HCT116 (cell line): ENCODE results near the gene AFP. TPM values are rescaled to one million over a fixed set of nuclear protein-coding genes. Genes with fewer than 3 reads are reported as not detected.

ENCODE experiments used
- ATAC-seq: fragments of 200-7000 bp; cut with Tn5 transposase; 2 replicates; pipeline ENCODE4 v1.9.1; 2020; ENCODE audit warnings: mild to moderate bottlenecking, moderate library complexity
- BruUV-seq: library from RNA; stranded (reverse); fragments of 400-500 nt; replicated peaks from 2 replicates; lab custom pipeline; 2021; lab: Mats Ljungman, UMichigan
- CTCF ChIA-PET: fragments of 300-600 bp; sonication (Branson Sonifier 250); formaldehyde crosslinking; loops from one replicate; lab custom pipeline; 2021; ENCODE audit warnings: antibody characterized with exemption; lab: Charles Lee
- POLR2A ChIA-PET: fragments of 300-600, 350-600 bp; sonication (Branson Sonifier 250); formaldehyde crosslinking; loops from one replicate; lab custom pipeline; 2021; ENCODE audit warnings: antibody characterized with exemption; lab: Charles Lee
- RAD21 ChIA-PET, 2 experiments: fragments of 300-600 bp; sonication (Branson Sonifier 250); formaldehyde crosslinking; loops; one replicate each; lab custom pipeline; 2023; ENCODE audit warnings: low total read pairs in 2 of 2; ENCODE audit not compliant: uncharacterized antibody in 2 of 2, unreplicated experiment in 2 of 2, low non-redundant PET in 1 of 2; lab: Charles Lee
- DNase-seq: peaks from one replicate; pipeline ENCODE4 v3.0.0-alpha.2; 2010; ENCODE audit warnings: low read depth, low spot score
- H2AFZ ChIP-seq: fragments of 200-600 bp; shearing (Covaris generic), sonication (generic); 2 replicates; pipeline ENCODE4 v1.6.1; 2017; ENCODE audit warnings: low read depth, mixed run types, mixed read lengths, antibody characterized with exemption, low read length; ENCODE audit not compliant: poor library complexity, severe bottlenecking
- H3K27ac ChIP-seq: 2 replicates; pipeline ENCODE4 v1.5.1; 2012; ENCODE audit warnings: low read depth, low read length
- H3K27me3 ChIP-seq: fragments of 200-600 bp; sonication (generic); 2 replicates; pipeline ENCODE4 v1.6.1; 2016; ENCODE audit warnings: mixed run types, low read length, mixed read lengths; ENCODE audit not compliant: insufficient read depth
- H3K36me3 ChIP-seq, 2 experiments: fragments of 200-500 bp in 1 of 2; fragments of 200-600 bp in 1 of 2; sonication (Bioruptor generic) in 1 of 2; sonication (generic) in 1 of 2; 2 replicates each; pipeline versions ENCODE4 v1.5.1 to v1.6.1; 2014 to 2016; ENCODE audit warnings: low read length in 2 of 2, inconsistent platforms in 1 of 2, mixed read lengths in 1 of 2, mixed run types in 1 of 2; ENCODE audit not compliant: insufficient read depth in 2 of 2, control insufficient read depth in 1 of 2
- H3K4me1 ChIP-seq, 2 experiments: fragments of 200-600 bp in 1 of 2; sonication (generic) in 1 of 2; 2 replicates each; pipeline versions ENCODE4 v1.5.1 to v1.6.1; 2012 to 2017; ENCODE audit warnings: low read length in 2 of 2, inconsistent platforms in 1 of 2, mild to moderate bottlenecking in 1 of 2, mixed read lengths in 1 of 2, mixed run types in 1 of 2, moderate library complexity in 1 of 2; ENCODE audit not compliant: insufficient read depth in 2 of 2, control insufficient read depth in 1 of 2
- H3K4me2 ChIP-seq: fragments of 200-600 bp; sonication (generic); 2 replicates; pipeline ENCODE4 v1.6.1; 2017; ENCODE audit warnings: mixed run types, low read length, mixed read lengths
- H3K4me3 ChIP-seq, 2 experiments: fragments of 200-600 bp in 1 of 2; sonication (generic) in 1 of 2; replicated peaks in 1 of 2; 2 replicates each; pipeline ENCODE4 v1.5.1; 2011 to 2016; ENCODE audit warnings: low read length in 2 of 2, control low read depth in 1 of 2, low read depth in 1 of 2, mild to moderate bottlenecking in 1 of 2, mixed read lengths in 1 of 2, mixed run types in 1 of 2
- H3K79me2 ChIP-seq: fragments of 200-600 bp; sonication (generic); 2 replicates; pipeline ENCODE4 v1.6.1; 2017; ENCODE audit warnings: mild to moderate bottlenecking, mixed run types, low read length, moderate library complexity, mixed read lengths; ENCODE audit not compliant: insufficient read depth
- H3K9ac ChIP-seq: fragments of 200-600 bp; sonication (generic); 2 replicates; pipeline ENCODE4 v1.6.1; 2016; ENCODE audit warnings: low read length, mixed read lengths
- H3K9me2 ChIP-seq: fragments of 200-600 bp; sonication (generic), shearing (Covaris generic); 2 replicates; pipeline ENCODE4 v1.6.1; 2017; ENCODE audit warnings: mixed run types, mild to moderate bottlenecking, moderate library complexity; ENCODE audit not compliant: insufficient read depth
- H3K9me3 ChIP-seq, 2 experiments: fragments of 200-500 bp in 1 of 2; fragments of 200-600 bp in 1 of 2; sonication (Bioruptor generic) in 1 of 2; sonication (generic) in 1 of 2; 2 replicates each; pipeline ENCODE4 v1.6.1; 2014 to 2017; ENCODE audit warnings: low read length in 2 of 2, mixed read lengths in 2 of 2, inconsistent platforms in 1 of 2, low read depth in 1 of 2, mild to moderate bottlenecking in 1 of 2, mixed run types in 1 of 2, moderate library complexity in 1 of 2; ENCODE audit not compliant: control insufficient read depth in 1 of 2, insufficient read depth in 1 of 2
- H4K20me1 ChIP-seq: fragments of 200-600 bp; sonication (generic), shearing (Covaris generic); 2 replicates; pipeline ENCODE4 v1.6.1; 2017; ENCODE audit warnings: mixed run types, mild to moderate bottlenecking, moderate library complexity; ENCODE audit not compliant: insufficient read depth
- CBX3 ChIP-seq: IDR thresholded peaks from 2 replicates; pipeline ENCODE4 v1.6.1; 2012; ENCODE audit warnings: low read depth
- CEBPB ChIP-seq: IDR thresholded peaks from 2 replicates; pipeline ENCODE4 v1.6.1; 2012; ENCODE audit warnings: low read depth
- RAD21 ChIP-seq: IDR thresholded peaks from 2 replicates; pipeline ENCODE4 v1.6.1; 2012; ENCODE audit warnings: low read depth, mild to moderate bottlenecking
- TCF7L2 ChIP-seq: IDR thresholded peaks from 2 replicates; pipeline ENCODE4 v1.7.0; 2011; ENCODE audit warnings: borderline replicate concordance, inconsistent platforms; ENCODE audit not compliant: insufficient read depth, insufficient read length; ENCODE audit errors: extremely low read depth
- YY1 ChIP-seq: IDR thresholded peaks from 2 replicates; pipeline ENCODE4 v1.6.1; 2011; ENCODE audit warnings: low read length, low read depth, moderate library complexity, mild to moderate bottlenecking; ENCODE audit not compliant: insufficient replicate concordance; ENCODE audit errors: extremely low read depth
- intact Hi-C: fragments of 100-400 bp; cut with micrococcal nuclease; formaldehyde crosslinking; loops from 2 replicates; pipeline ENCODE4 v1.10.0; 2022
- total RNA-seq: library from RNA; stranded (reverse); gene quantifications from one replicate; pipeline ENCODE4 v1.2.1, GENCODE V29; 2021; ENCODE audit not compliant: unreplicated experiment
- TF ChIP-seq, protein P1 (sequence below), 3 experiments: fragments of 200-600 bp in 1 of 3; sonication (generic) in 1 of 3; IDR thresholded peaks in 2 of 3; conservative IDR thresholded peaks in 1 of 3; 2 replicates each; pipeline ENCODE4 v1.5.1; 2012 to 2017; ENCODE audit warnings: low read depth in 2 of 3, low read length in 2 of 3, antibody characterized with exemption in 1 of 3, borderline replicate concordance in 1 of 3, control low read depth in 1 of 3, mild to moderate bottlenecking in 1 of 3, mixed read lengths in 1 of 3, mixed run types in 1 of 3, moderate library complexity in 1 of 3; ENCODE audit not compliant: insufficient read depth in 1 of 3
- TF ChIP-seq, protein P2 (sequence below): IDR thresholded peaks from 2 replicates; pipeline ENCODE4 v1.6.1; 2012

The AFP gene
- total RNA-seq, 1 experiment from 2014 or later = 1.6 TPM

DNA sequence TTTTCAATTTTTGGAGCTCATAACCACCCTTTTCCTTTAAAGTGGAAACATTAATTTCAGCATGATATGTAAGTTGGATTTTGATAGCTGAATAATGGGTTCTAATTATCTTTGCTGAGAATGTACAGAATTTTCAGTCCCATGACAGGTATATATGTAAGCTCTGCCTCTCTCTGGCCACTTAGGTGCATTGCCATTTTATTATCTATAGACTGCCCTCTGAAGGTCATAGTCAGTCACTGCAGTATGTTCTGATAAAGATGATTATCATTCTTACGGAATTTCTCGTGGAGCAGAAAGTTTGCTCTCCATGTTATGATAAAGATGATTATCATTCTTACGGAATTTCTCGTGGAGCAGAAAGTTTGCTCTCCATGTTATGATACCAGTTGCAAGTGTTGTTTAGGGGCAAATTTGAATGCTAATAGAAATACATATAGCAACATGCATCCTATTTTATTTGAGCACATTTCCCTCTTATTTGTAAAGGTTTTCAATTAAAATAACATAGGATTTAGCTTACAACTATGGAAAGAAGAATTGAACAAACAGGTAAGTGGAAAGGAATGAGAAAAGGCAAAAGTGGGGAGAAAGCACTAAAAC, 10.4 kb downstream of the AFP start:
- Histone ChIP-seq H3K9me3 (no peaks in the 10 kb centered on the region), H3K4me1 (no peaks in the 10 kb centered on the region), H2AFZ (peak overlapping the region; percentile 96), H4K20me1 (no peaks in the 10 kb centered on the region), H3K4me2 (peak overlapping the region; percentile 40), H3K27ac (no peak overlapping the region), H3K27me3 (no peaks in the 10 kb centered on the region), H3K4me3 (no peak overlapping the region), H3K36me3 (no peaks in the 10 kb centered on the region), H3K9ac (no peak overlapping the region), H3K9me2 (no peaks in the 10 kb centered on the region), H3K79me2 (no peaks in the 10 kb centered on the region)
- BruUV-seq = no TSS peak
- RAD21 ChIA-PET = interaction anchor here (0.6 to 1.2 kb wide), 3 partner anchors 105 to 115 kb away, joined by 3 to 6 read pairs (median 3); no protein-coding TSS in a partner anchor
- intact Hi-C loops = loop anchor here (1.0 to 10.0 kb wide), 2 partner anchors 106 to 132 kb away; no protein-coding TSS in a partner anchor
- ATAC-seq (peak; percentile 97), DNase-seq (peak; percentile 48)
- POLR2A ChIA-PET = interaction anchor here (1.1 kb wide), 1 partner anchor 188 kb away, joined by 4 read pairs; the partner anchor contains the start of gene ANKRD17
- CTCF ChIA-PET = interaction anchor here (0.6 to 4.8 kb wide), 20 partner anchors 9 to 481 kb away, joined by 3 to 62 read pairs (median 4); partner anchors contain the start of gene ANKRD17
- no peak for TF ChIP-seq YY1
- TF ChIP-seq CBX3 = no peak
- TF ChIP-seq, protein P1, sequence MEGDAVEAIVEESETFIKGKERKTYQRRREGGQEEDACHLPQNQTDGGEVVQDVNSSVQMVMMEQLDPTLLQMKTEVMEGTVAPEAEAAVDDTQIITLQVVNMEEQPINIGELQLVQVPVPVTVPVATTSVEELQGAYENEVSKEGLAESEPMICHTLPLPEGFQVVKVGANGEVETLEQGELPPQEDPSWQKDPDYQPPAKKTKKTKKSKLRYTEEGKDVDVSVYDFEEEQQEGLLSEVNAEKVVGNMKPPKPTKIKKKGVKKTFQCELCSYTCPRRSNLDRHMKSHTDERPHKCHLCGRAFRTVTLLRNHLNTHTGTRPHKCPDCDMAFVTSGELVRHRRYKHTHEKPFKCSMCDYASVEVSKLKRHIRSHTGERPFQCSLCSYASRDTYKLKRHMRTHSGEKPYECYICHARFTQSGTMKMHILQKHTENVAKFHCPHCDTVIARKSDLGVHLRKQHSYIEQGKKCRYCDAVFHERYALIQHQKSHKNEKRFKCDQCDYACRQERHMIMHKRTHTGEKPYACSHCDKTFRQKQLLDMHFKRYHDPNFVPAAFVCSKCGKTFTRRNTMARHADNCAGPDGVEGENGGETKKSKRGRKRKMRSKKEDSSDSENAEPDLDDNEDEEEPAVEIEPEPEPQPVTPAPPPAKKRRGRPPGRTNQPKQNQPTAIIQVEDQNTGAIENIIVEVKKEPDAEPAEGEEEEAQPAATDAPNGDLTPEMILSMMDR (IDR thresholded peaks at IDR 0.05 in 2 of 3, conservative IDR thresholded peaks at IDR 0.05 in 1 of 3; ENCODE audit: borderline replicate concordance in 1 of 3, insufficient read depth in 1 of 3, low read depth in 2 of 3, low read length in 2 of 3) = peak; percentile 82 to 99 (median 92)
- no peak for TF ChIP-seq CEBPB
- no peak for TF ChIP-seq TCF7L2
- TF ChIP-seq, protein P2, sequence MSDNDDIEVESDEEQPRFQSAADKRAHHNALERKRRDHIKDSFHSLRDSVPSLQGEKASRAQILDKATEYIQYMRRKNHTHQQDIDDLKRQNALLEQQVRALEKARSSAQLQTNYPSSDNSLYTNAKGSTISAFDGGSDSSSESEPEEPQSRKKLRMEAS = no peak
- TF ChIP-seq RAD21 = peak; percentile 68
